UCSD-AML1 (cell line): ENCODE measurements around the gene SMG7.
"Not testable (repeated sequence)": the region's sequence is repeated elsewhere in the genome, so short reads cannot be mapped to it uniquely, and the experiment has no call there.

ENCODE experiments used
- DNase-seq: peaks from one replicate; lab custom pipeline; 2025; ENCODE audit not compliant: unreplicated experiment; lab: John Stamatoyannopoulos, UW

The SMG7 gene

GRCh38 chr1:183472488-183473216, at the start of gene SMG7:
Gene SMG7, plus strand, starts transcription at chr1:183472499. Its CDS starts 122 bp downstream, at chr1:183472621.
- peak; percentile 66 for DNase-seq

- DNase-seq = no peak
Observed at GRCh38 chr1:183423541-183423940, 48.8 kb upstream of the SMG7 start.

- no peak for DNase-seq
Observed at GRCh38 chr1:183424691-183425090, 47.6 kb upstream of the SMG7 start.

- not testable (repeated sequence) for DNase-seq
Observed at GRCh38 chr1:183427591-183427990, 44.7 kb upstream of the SMG7 start.

GRCh38 chr1:183431840-183432547, 40.3 kb upstream of the SMG7 start:
- no peak for DNase-seq

GRCh38 chr1:183432548-183432875, 39.8 kb upstream of the SMG7 start:
- DNase-seq = no peak

- no peak for DNase-seq
Observed at GRCh38 chr1:183433703-183434102, 38.6 kb upstream of the SMG7 start.

- DNase-seq = no peak
Observed at GRCh38 chr1:183435497-183435896, 36.8 kb upstream of the SMG7 start.

- DNase-seq = no peak
Observed at GRCh38 chr1:183438060-183438459, 34.2 kb upstream of the SMG7 start.

GRCh38 chr1:183443011-183443410, 29.3 kb upstream of the SMG7 start:
- no peak for DNase-seq

- DNase-seq = no peak
Observed at GRCh38 chr1:183443466-183443865, 28.8 kb upstream of the SMG7 start.

GRCh38 chr1:183444243-183444642, 28.1 kb upstream of the SMG7 start:
- DNase-seq = no peak

- DNase-seq = no peak
Observed at GRCh38 chr1:183449223-183449770, 23.0 kb upstream of the SMG7 start.

GRCh38 chr1:183450093-183450492, 22.2 kb upstream of the SMG7 start:
- DNase-seq = no peak

GRCh38 chr1:183454377-183454776, 17.9 kb upstream of the SMG7 start:
- DNase-seq = no peak

GRCh38 chr1:183456826-183457225, 15.5 kb upstream of the SMG7 start:
- no peak for DNase-seq

- no peak for DNase-seq
Observed at GRCh38 chr1:183457449-183457848, 14.8 kb upstream of the SMG7 start.

GRCh38 chr1:183460596-183460995, 11.7 kb upstream of the SMG7 start:
- no peak for DNase-seq

GRCh38 chr1:183461350-183461749, 10.9 kb upstream of the SMG7 start:
- peak; percentile 9 for DNase-seq

- DNase-seq = no peak
Observed at GRCh38 chr1:183463566-183463965, 8.7 kb upstream of the SMG7 start.

GRCh38 chr1:183466781-183467180, 5.5 kb upstream of the SMG7 start:
- DNase-seq = no peak

- DNase-seq = no peak
Observed at GRCh38 chr1:183467687-183468086, 4.6 kb upstream of the SMG7 start.
